PC-3 (cell line): ENCODE data around the gene MSH3. TPM values are rescaled to one million over a fixed set of nuclear protein-coding genes. Genes with fewer than 3 reads are reported as not detected.

Experiments
- ATAC-seq: fragments of 200-7000 bp; cut with Tn5 transposase; 2 replicates; pipeline ENCODE4 v1.9.1; 2020; ENCODE audit warnings: mild to moderate bottlenecking, moderate library complexity
- BruUV-seq: library from RNA; stranded (reverse); fragments of 400-500 nt; replicated peaks from 2 replicates; lab custom pipeline; 2021; lab: Mats Ljungman, UMichigan
- CTCF ChIA-PET: fragments of 300-600 bp; sonication (Branson Sonifier 250); formaldehyde crosslinking; loops from one replicate; lab custom pipeline; 2022; ENCODE audit warnings: antibody characterized with exemption; lab: Charles Lee
- POLR2A ChIA-PET: fragments of 300-600 bp; sonication (Branson Sonifier 250); formaldehyde crosslinking; loops from one replicate; lab custom pipeline; 2022; ENCODE audit warnings: antibody characterized with exemption; ENCODE audit not compliant: unreplicated experiment; lab: Charles Lee
- DNase-seq: peaks from one replicate; pipeline ENCODE4 v3.0.0-alpha.2; 2015
- H2AFZ ChIP-seq: fragments of 300-600 bp; sonication (generic); 2 replicates; pipeline ENCODE4 v1.6.0; 2016; ENCODE audit warnings: antibody characterized with exemption, low read length
- H3F3A ChIP-seq: fragments of 300-600 bp; sonication (generic); one replicate; pipeline ENCODE4 v1.6.0; 2017; ENCODE audit warnings: antibody characterized with exemption, low read length, control low read depth, mild to moderate bottlenecking; ENCODE audit not compliant: unreplicated experiment
- H3K27ac ChIP-seq: fragments of 300-600 bp; sonication (generic); 2 replicates; pipeline ENCODE4 v1.5.1; 2016; ENCODE audit warnings: mild to moderate bottlenecking, low read length
- H3K27me3 ChIP-seq: fragments of 300-600 bp; sonication (generic); 2 replicates; pipeline ENCODE4 v1.6.1; 2016; ENCODE audit warnings: low read length, mixed read lengths
- H3K36me3 ChIP-seq: fragments of 300-600 bp; sonication (generic); 2 replicates; pipeline ENCODE4 v1.6.1; 2016; ENCODE audit warnings: low read depth, mixed run types, low read length, mixed read lengths
- H3K4me1 ChIP-seq: fragments of 300-600 bp; sonication (generic); 2 replicates; pipeline ENCODE4 v1.5.1; 2016; ENCODE audit warnings: low read length; ENCODE audit not compliant: insufficient read depth
- H3K4me2 ChIP-seq: fragments of 300-600 bp; sonication (generic); 2 replicates; pipeline ENCODE4 v1.6.0; 2016; ENCODE audit warnings: low read length
- H3K4me3 ChIP-seq: fragments of 300-600 bp; sonication (generic); 2 replicates; pipeline ENCODE4 v1.5.1; 2016; ENCODE audit warnings: mild to moderate bottlenecking, low read length, mixed read lengths
- H3K79me2 ChIP-seq: fragments of 300-600 bp; sonication (generic); 2 replicates; pipeline ENCODE4 v1.6.1; 2017; ENCODE audit warnings: low read length, mixed read lengths
- H3K9ac ChIP-seq: fragments of 300-600 bp; sonication (generic); 2 replicates; pipeline ENCODE4 v1.6.0; 2016; ENCODE audit warnings: mild to moderate bottlenecking, low read length
- H3K9me2 ChIP-seq: fragments of 300-600 bp; sonication (generic); replicated peaks from 2 replicates; pipeline ENCODE4 v1.6.1; 2016; ENCODE audit warnings: mixed run types, low read length, mixed read lengths
- H3K9me3 ChIP-seq: fragments of 300-600 bp; sonication (generic); 2 replicates; pipeline ENCODE4 v1.6.1; 2016; ENCODE audit warnings: low read length, mixed read lengths
- H4K20me1 ChIP-seq: fragments of 300-600 bp; sonication (generic); 2 replicates; pipeline ENCODE4 v1.6.1; 2016; ENCODE audit warnings: low read length, mixed read lengths
- CTCF ChIP-seq: fragments of 300-600 bp; sonication (generic); conservative IDR thresholded peaks from 2 replicates; pipeline ENCODE4 v1.5.1; 2017; ENCODE audit warnings: antibody characterized with exemption, low read depth, mild to moderate bottlenecking, low read length
- EZH2 ChIP-seq: fragments of 300-600 bp; sonication (generic); IDR thresholded peaks from one replicate; pipeline ENCODE4 v1.6.1; 2017; ENCODE audit warnings: antibody characterized with exemption, mild to moderate bottlenecking, low read length; ENCODE audit not compliant: unreplicated experiment
- EZH2phosphoT487 ChIP-seq: fragments of 300-600 bp; sonication (generic); IDR thresholded peaks from 2 replicates; pipeline ENCODE4 v1.6.1; 2018; ENCODE audit warnings: mild to moderate bottlenecking, antibody characterized with exemption, low read length, borderline replicate concordance
- intact Hi-C: fragments of 100-400 bp; cut with micrococcal nuclease; formaldehyde crosslinking; loops from 2 replicates; pipeline ENCODE4 v1.9.0; 2023
- total RNA-seq: library from RNA; depleted of rRNA; stranded (reverse); fragments of >200 nt; gene quantifications from 2 replicates; pipeline ENCODE4 v1.2.3, GENCODE V29; 2014

The MSH3 gene
- total RNA-seq, 1 experiment from 2014 or later, result 9.0 TPM

- H3K9me3 ChIP-seq, result no peaks in the 10 kb centered on the region
- no peak overlapping the region for H3K4me2 ChIP-seq
- ATAC-seq (no peak), DNase-seq (no peak)
- H3K4me3 ChIP-seq, result no peak overlapping the region
- peaks cover 4% of the 10 kb centered on the region; the same call in 1 of the 2 replicates for H3K36me3 ChIP-seq
- no peaks in the 10 kb centered on the region for H3K79me2 ChIP-seq
- H4K20me1 ChIP-seq, result no peaks in the 10 kb centered on the region
- CTCF ChIA-PET, result no interaction called here
- H2AFZ ChIP-seq, result no peak overlapping the region
- no peak overlapping the region for H3K9ac ChIP-seq
- intact Hi-C loops, result no loop called here
- H3K9me2 ChIP-seq, result no peaks in the 10 kb centered on the region
- BruUV-seq, result no TSS peak
- POLR2A ChIA-PET, result interaction anchor here (0.6 kb wide), 1 partner anchor 201 kb away, joined by 4 read pairs; no protein-coding TSS in a partner anchor
- H3K4me1 ChIP-seq, result peaks cover 22% of the 10 kb centered on the region
- no peak overlapping the region for H3K27ac ChIP-seq
- no peaks in the 10 kb centered on the region for H3K27me3 ChIP-seq
- no peaks in the 10 kb centered on the region for H3F3A ChIP-seq
- TF ChIP-seq EZH2phosphoT487 (no peak), CTCF (no peak), EZH2 (no peak)
Observed at GRCh38 chr5:80740999-80741398, 86.5 kb downstream of the MSH3 start.

- Histone ChIP-seq H3K4me1 (peaks cover 10% of the 10 kb centered on the region; the same call in 1 of the 2 replicates), H3K4me3 (no peak overlapping the region), H2AFZ (no peak overlapping the region), H4K20me1 (no peaks in the 10 kb centered on the region), H3K36me3 (peaks cover 4% of the 10 kb centered on the region), H3K9me2 (no peaks in the 10 kb centered on the region), H3K79me2 (no peaks in the 10 kb centered on the region), H3K9me3 (no peaks in the 10 kb centered on the region), H3F3A (no peaks in the 10 kb centered on the region), H3K27ac (no peak overlapping the region), H3K4me2 (no peak overlapping the region), H3K9ac (no peak overlapping the region), H3K27me3 (no peaks in the 10 kb centered on the region)
- BruUV-seq, result no TSS peak
- ATAC-seq (no peak), DNase-seq (no peak)
- intact Hi-C loops, result no loop called here
- CTCF ChIA-PET, result no interaction called here
- POLR2A ChIA-PET, result no interaction called here
- no peak for TF ChIP-seq CTCF
Observed at GRCh38 chr5:80744149-80744548, 89.7 kb downstream of the MSH3 start.

GRCh38 chr5:80745490-80745889, 91.0 kb downstream of the MSH3 start:
- no peaks in the 10 kb centered on the region for H3F3A ChIP-seq
- no peak overlapping the region for H3K9ac ChIP-seq
- H3K9me2 ChIP-seq, result no peaks in the 10 kb centered on the region
- H3K4me1 ChIP-seq, result peaks cover 10% of the 10 kb centered on the region; the same call in 1 of the 2 replicates
- ChIA-PET POLR2A (no interaction called here), CTCF (no interaction called here)
- H3K36me3 ChIP-seq, result peaks cover 4% of the 10 kb centered on the region
- BruUV-seq, result no TSS peak
- no peaks in the 10 kb centered on the region for H3K79me2 ChIP-seq
- H3K27ac ChIP-seq, result no peak overlapping the region
- TF ChIP-seq EZH2phosphoT487 (no peak), EZH2 (no peak), CTCF (no peak)
- ATAC-seq (peak; percentile 93), DNase-seq (peak; percentile 34)
- no peaks in the 10 kb centered on the region for H3K9me3 ChIP-seq
- H2AFZ ChIP-seq, result no peak overlapping the region
- H3K4me2 ChIP-seq, result no peak overlapping the region
- H3K27me3 ChIP-seq, result no peaks in the 10 kb centered on the region
- intact Hi-C loops, result no loop called here
- no peaks in the 10 kb centered on the region for H4K20me1 ChIP-seq
- H3K4me3 ChIP-seq, result no peak overlapping the region
